HepG2 (cell line): ENCODE measurements around the gene TIMM17A. TPM values are rescaled to one million over a fixed set of nuclear protein-coding genes. Genes with fewer than 3 reads are reported as not detected.

Experiments
- ATAC-seq: fragments of 200-7000 bp; cut with Tn5 transposase; 3 replicates; pipeline ENCODE4 v1.9.1; 2020; ENCODE audit warnings: mild to moderate bottlenecking, moderate library complexity
- BruUV-seq: library from RNA; stranded (reverse); fragments of 400-500 nt; replicated peaks from 2 replicates; lab custom pipeline; 2021; lab: Mats Ljungman, UMichigan
- CTCF ChIA-PET: fragments of 300-600 bp; formaldehyde crosslinking; extraction: SDS; loops from one replicate; lab custom pipeline; 2021; ENCODE audit warnings: low total read pairs, inconsistent platforms, low intra/inter-chr PET ratio; lab: Yijun Ruan, JAX
- POLR2A ChIA-PET: fragments of 350-600 bp; sonication (Branson Sonifier 250); formaldehyde crosslinking; loops from one replicate; lab custom pipeline; 2020; ENCODE audit warnings: antibody characterized with exemption, inconsistent platforms; lab: Yijun Ruan, JAX
- DNase-seq: peaks from one replicate; pipeline ENCODE4 v3.0.0-alpha.2; 2015; ENCODE audit warnings: low spot score
- FAIRE-seq: peaks from 3 replicates; lab custom pipeline; 2011; peaks lifted over from hg19 to GRCh38; lab: Jason Lieb, UNC
- H2AFZ ChIP-seq: one replicate; pipeline ENCODE4 v1.6.1; 2011; ENCODE audit warnings: low read length, inconsistent platforms
- H3K27ac ChIP-seq: fragments of 300-600 bp; 3 replicates; pipeline ENCODE4 v1.8.0; 2011; ENCODE audit warnings: mixed run types, mild to moderate bottlenecking, mixed read lengths, low read length, inconsistent platforms; ENCODE audit not compliant: insufficient read depth; ENCODE audit errors: extremely low read length
- H3K27me3 ChIP-seq, 2 experiments: fragments of 200-600 bp in 1 of 2; 2 replicates in 1 of 2; 3 replicates in 1 of 2; pipeline versions ENCODE4 v1.6.0 to v1.8.0; 2011; ENCODE audit warnings: low read length in 2 of 2, mild to moderate bottlenecking in 2 of 2, moderate library complexity in 2 of 2, inconsistent platforms in 1 of 2; ENCODE audit not compliant: insufficient read depth in 2 of 2, control insufficient read depth in 1 of 2
- H3K36me3 ChIP-seq, 2 experiments: fragments of 200-600 bp in 1 of 2; replicated peaks in 1 of 2; 2 replicates in 1 of 2; 3 replicates in 1 of 2; pipeline versions ENCODE4 v1.5.1 to v1.8.0; 2011; ENCODE audit warnings: low read length in 2 of 2, inconsistent platforms in 1 of 2; ENCODE audit not compliant: insufficient read depth in 2 of 2, control insufficient read depth in 1 of 2
- H3K4me1 ChIP-seq: 2 replicates; pipeline ENCODE4 v1.5.1; 2012; ENCODE audit warnings: low read length, inconsistent platforms; ENCODE audit not compliant: insufficient read depth
- H3K4me2 ChIP-seq: 2 replicates; pipeline ENCODE4 v1.6.0; 2011; ENCODE audit warnings: low read depth, low read length, inconsistent platforms
- H3K4me3 ChIP-seq, 3 experiments: fragments of 200-600 bp in 1 of 3; sonication (generic), shearing (Covaris generic) in 1 of 3; replicated peaks in 1 of 3; 2 replicates each; pipeline ENCODE4 v1.5.1; 2011 to 2016; ENCODE audit warnings: low read length in 3 of 3, inconsistent platforms in 2 of 3, low read depth in 2 of 3, mild to moderate bottlenecking in 2 of 3, control low read depth in 1 of 3, mixed read lengths in 1 of 3; ENCODE audit not compliant: insufficient read depth in 1 of 3
- H3K79me2 ChIP-seq: one replicate; pipeline ENCODE4 v1.6.1; 2011; ENCODE audit warnings: low read length, inconsistent platforms; ENCODE audit not compliant: insufficient read depth
- H3K9ac ChIP-seq: 2 replicates; pipeline ENCODE4 v1.6.0; 2011; ENCODE audit warnings: mild to moderate bottlenecking, low read depth, low read length, inconsistent platforms; ENCODE audit not compliant: insufficient read depth
- H3K9me3 ChIP-seq: 2 replicates; pipeline ENCODE4 v1.5.1; 2012; ENCODE audit warnings: mild to moderate bottlenecking, low read length
- H4K20me1 ChIP-seq: 2 replicates; pipeline ENCODE4 v1.6.0; 2011; ENCODE audit warnings: inconsistent platforms, mild to moderate bottlenecking, low read length, moderate library complexity; ENCODE audit not compliant: insufficient read depth
- EZH2 ChIP-seq: conservative IDR thresholded peaks from 2 replicates; pipeline ENCODE4 v1.6.1; 2012; ENCODE audit warnings: mild to moderate bottlenecking, low read depth, low read length, moderate library complexity
- KDM4B ChIP-seq: sonication (generic); formaldehyde crosslinking; IDR thresholded peaks from 2 replicates; pipeline ENCODE4 v1.4.0; 2020; ENCODE audit warnings: missing genetic modification reagents
- KLF12 ChIP-seq: sonication (generic); formaldehyde crosslinking; IDR thresholded peaks from 2 replicates; pipeline ENCODE4 v1.4.0; 2020; ENCODE audit warnings: missing genetic modification reagents, borderline replicate concordance
- MTA1 ChIP-seq: sonication (generic); formaldehyde crosslinking; IDR thresholded peaks from 2 replicates; pipeline ENCODE4 v1.4.0; 2020; ENCODE audit warnings: missing genetic modification reagents, mild to moderate bottlenecking, borderline replicate concordance
- NFKB2 ChIP-seq: sonication (generic); formaldehyde crosslinking; IDR thresholded peaks from 2 replicates; pipeline ENCODE4 v1.4.0; 2020; ENCODE audit warnings: missing genetic modification reagents, borderline replicate concordance
- NFYC ChIP-seq: IDR thresholded peaks from 2 replicates; pipeline ENCODE4 v1.6.1; 2016; ENCODE audit warnings: missing genetic modification reagents, missing compliant biosample characterization
- NR2F2 ChIP-seq: IDR thresholded peaks from 2 replicates; pipeline ENCODE4 v1.6.1; 2012; ENCODE audit warnings: low read depth, inconsistent platforms, borderline replicate concordance
- RFX3 ChIP-seq: IDR thresholded peaks from 2 replicates; pipeline ENCODE4 v1.6.1; 2016; ENCODE audit warnings: missing biosample characterization, missing genetic modification reagents
- SMYD3 ChIP-seq: sonication (generic); formaldehyde crosslinking; IDR thresholded peaks from 2 replicates; pipeline ENCODE4 v1.8.1; 2023; ENCODE audit warnings: mild to moderate bottlenecking, missing genetic modification reagents
- ZFP41 ChIP-seq: sonication (generic); formaldehyde crosslinking; IDR thresholded peaks from 2 replicates; pipeline ENCODE4 v1.4.0; 2020; ENCODE audit warnings: mild to moderate bottlenecking, missing genetic modification reagents, borderline replicate concordance
- ZNF644 ChIP-seq: IDR thresholded peaks from 2 replicates; pipeline ENCODE4 v1.6.1; 2016; ENCODE audit warnings: low read depth
- ZNF652 ChIP-seq: IDR thresholded peaks from 2 replicates; pipeline ENCODE4 v1.6.1; 2016; ENCODE audit warnings: low read depth, borderline replicate concordance
- ZSCAN9 ChIP-seq: IDR thresholded peaks from 2 replicates; pipeline ENCODE4 v1.6.1; 2016; ENCODE audit warnings: borderline replicate concordance
- WGBS: methylation state at CpG from one replicate; pipeline ENCODE4 v1.1.6; 2017; ENCODE audit warnings: low lambda C conversion rate; 5-methylcytosine and 5-hydroxymethylcytosine counted together
- in situ Hi-C: cut with HindIII; loops from 2 replicates; pipeline ENCODE4 v1.10.0; 2017; ENCODE audit warnings: low pct_unique_long_range_greater_than_20kb; ENCODE audit not compliant: extremely low pct_ligation_motif_present
- intact Hi-C: fragments of 100-400 bp; cut with micrococcal nuclease; formaldehyde crosslinking; loops from one replicate; pipeline ENCODE4 v1.10.0; 2022; ENCODE audit not compliant: unreplicated experiment
- polyA plus RNA-seq, 8 experiments: library from polyadenylated mRNA; depleted of rRNA in 3 of 8; stranded (reverse) in 7 of 8; unstranded in 1 of 8; fragments of >200 nt; fragmentation: Illumina TruSeq in 4 of 8; extraction: Trizol in 4 of 8; gene quantifications; 2 replicates each; pipeline versions ENCODE4 v1.2.1 to v1.2.3, GENCODE V29; 2011 to 2016; ENCODE audit warnings: low read depth in 4 of 8, missing spikeins in 1 of 8, mixed read lengths in 1 of 8; ENCODE audit not compliant: insufficient read depth in 1 of 8
- total RNA-seq, 5 experiments: library from RNA; depleted of rRNA; stranded (reverse); fragments of >200 nt; fragmentation: Illumina TruSeq; extraction: Trizol; gene quantifications; 2 replicates each; pipeline ENCODE4 v1.2.3, GENCODE V29; 2016; ENCODE audit warnings: low read depth in 1 of 5
- TF ChIP-seq, protein P1 (sequence below): sonication (generic); formaldehyde crosslinking; IDR thresholded peaks from 2 replicates; pipeline ENCODE4 v1.5.1; 2020; ENCODE audit warnings: mild to moderate bottlenecking, moderate library complexity, missing genetic modification reagents
- TF ChIP-seq, protein P2 (sequence below): sonication (generic); formaldehyde crosslinking; IDR thresholded peaks from 2 replicates; pipeline ENCODE4 v1.4.0; 2020; ENCODE audit warnings: low read depth, mild to moderate bottlenecking, missing genetic modification reagents
- TF ChIP-seq, protein P3 (sequence below): sonication (generic); formaldehyde crosslinking; IDR thresholded peaks from 2 replicates; pipeline ENCODE4 v1.5.0; 2020; ENCODE audit warnings: missing genetic modification reagents

Gene TIMM17A
- total and polyA plus RNA-seq, 2 of the 13 experiments (the other 11 are each of a cell fraction or from before 2014, with no cell fraction given), result 50.8 to 97.8 TPM

DNA sequence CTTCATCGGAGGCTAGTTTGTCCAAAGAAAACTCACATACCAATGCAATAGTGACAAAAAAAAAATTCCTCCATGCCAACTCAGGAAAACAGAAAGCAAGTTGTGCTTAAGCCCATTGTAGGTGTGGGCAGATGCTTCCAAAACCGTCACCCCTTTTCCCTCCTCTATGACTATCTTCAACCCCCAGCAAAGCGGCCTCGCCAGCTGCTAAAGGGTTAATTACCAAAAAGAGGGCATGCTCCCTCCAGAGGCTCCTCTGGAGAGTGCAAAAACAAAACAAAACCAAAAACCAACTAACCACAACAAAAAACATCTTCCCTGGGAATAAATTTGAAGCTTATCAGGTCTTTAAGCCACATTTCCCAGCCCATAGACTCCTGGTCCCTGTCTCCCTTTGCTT lies 10.1 kb upstream of the TIMM17A start:
- 74% methylated on average over 4 of the region's 4 CpGs for WGBS
- in situ Hi-C loops, result no loop called here
- BruUV-seq, result no TSS peak
- H3K27ac ChIP-seq, result no peak overlapping the region
- no peak for DNase-seq
- peaks cover 1 to 38% of the 10 kb centered on the region in 2 experiments; a peak in 3 of 5 replicates for H3K27me3 ChIP-seq
- no peaks in the 10 kb centered on the region for H4K20me1 ChIP-seq
- no peaks in the 10 kb centered on the region for H3K36me3 ChIP-seq
- CTCF ChIA-PET, result no interaction called here
- no peak overlapping the region for H3K9ac ChIP-seq
- no peak for ATAC-seq
- no peaks in the 10 kb centered on the region for H3K9me3 ChIP-seq
- peaks cover 29% of the 10 kb centered on the region for H3K4me1 ChIP-seq
- TF ChIP-seq ZSCAN9 (no peak), ZNF652 (peak; percentile 90)
- TF ChIP-seq, all 625 proteins: peak for 1
- Histone ChIP-seq H3K79me2 (no peaks in the 10 kb centered on the region), H2AFZ (no peak overlapping the region), H3K4me3 (no peak overlapping the region), H3K4me2 (no peak overlapping the region)
- intact Hi-C loops, result no loop called here
- no peak for FAIRE-seq
- POLR2A ChIA-PET, result interaction anchor here (2.3 kb wide), 1 partner anchor 10 kb away, joined by 12 read pairs; the partner anchor contains the start of gene TIMM17A

DNA sequence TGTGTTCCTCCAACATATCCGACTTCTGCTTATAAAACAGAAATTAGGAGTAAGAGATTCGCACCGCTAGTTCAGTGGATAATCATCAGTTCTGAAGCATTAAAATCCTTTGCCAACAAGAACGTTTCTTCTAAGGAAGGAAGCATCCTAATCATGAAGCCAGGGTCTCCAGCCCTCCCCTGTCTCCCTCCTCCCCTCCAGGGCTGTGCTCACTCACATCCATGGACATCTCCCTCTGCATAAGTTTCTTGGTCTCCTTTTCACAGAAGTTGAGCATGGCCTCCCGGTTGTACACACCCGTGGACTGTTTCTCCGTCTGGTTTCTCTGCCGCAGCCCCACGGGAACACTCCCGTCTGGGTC lies 9.5 kb upstream of the TIMM17A start:
- ChIA-PET CTCF (no interaction called here), POLR2A (interaction anchor here (0.9 to 2.3 kb wide), 2 partner anchors 9 to 64 kb away, joined by 3 to 12 read pairs; partner anchors contain the start of genes ELF3 and TIMM17A)
- H3K9ac ChIP-seq, result no peak overlapping the region; the same call in 1 of the 2 replicates
- H3K79me2 ChIP-seq, result no peaks in the 10 kb centered on the region
- TF ChIP-seq KLF12, result no peak
- TF ChIP-seq MTA1 (CRISPR knock-in tag), result no peak
- TF ChIP-seq NR2F2, result no peak
- TF ChIP-seq ZFP41 (CRISPR knock-in tag), result no peak
- no peak for TF ChIP-seq EZH2
- TF ChIP-seq, protein P1, sequence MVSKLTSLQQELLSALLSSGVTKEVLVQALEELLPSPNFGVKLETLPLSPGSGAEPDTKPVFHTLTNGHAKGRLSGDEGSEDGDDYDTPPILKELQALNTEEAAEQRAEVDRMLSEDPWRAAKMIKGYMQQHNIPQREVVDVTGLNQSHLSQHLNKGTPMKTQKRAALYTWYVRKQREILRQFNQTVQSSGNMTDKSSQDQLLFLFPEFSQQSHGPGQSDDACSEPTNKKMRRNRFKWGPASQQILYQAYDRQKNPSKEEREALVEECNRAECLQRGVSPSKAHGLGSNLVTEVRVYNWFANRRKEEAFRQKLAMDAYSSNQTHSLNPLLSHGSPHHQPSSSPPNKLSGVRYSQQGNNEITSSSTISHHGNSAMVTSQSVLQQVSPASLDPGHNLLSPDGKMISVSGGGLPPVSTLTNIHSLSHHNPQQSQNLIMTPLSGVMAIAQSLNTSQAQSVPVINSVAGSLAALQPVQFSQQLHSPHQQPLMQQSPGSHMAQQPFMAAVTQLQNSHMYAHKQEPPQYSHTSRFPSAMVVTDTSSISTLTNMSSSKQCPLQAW (CRISPR knock-in tag), result no peak
- TF ChIP-seq, protein P2, sequence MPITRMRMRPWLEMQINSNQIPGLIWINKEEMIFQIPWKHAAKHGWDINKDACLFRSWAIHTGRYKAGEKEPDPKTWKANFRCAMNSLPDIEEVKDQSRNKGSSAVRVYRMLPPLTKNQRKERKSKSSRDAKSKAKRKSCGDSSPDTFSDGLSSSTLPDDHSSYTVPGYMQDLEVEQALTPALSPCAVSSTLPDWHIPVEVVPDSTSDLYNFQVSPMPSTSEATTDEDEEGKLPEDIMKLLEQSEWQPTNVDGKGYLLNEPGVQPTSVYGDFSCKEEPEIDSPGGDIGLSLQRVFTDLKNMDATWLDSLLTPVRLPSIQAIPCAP (CRISPR knock-in tag), result no peak
- no peak for TF ChIP-seq KDM4B (CRISPR knock-in tag)
- TF ChIP-seq NFYC, result no peak
- TF ChIP-seq, protein P3, sequence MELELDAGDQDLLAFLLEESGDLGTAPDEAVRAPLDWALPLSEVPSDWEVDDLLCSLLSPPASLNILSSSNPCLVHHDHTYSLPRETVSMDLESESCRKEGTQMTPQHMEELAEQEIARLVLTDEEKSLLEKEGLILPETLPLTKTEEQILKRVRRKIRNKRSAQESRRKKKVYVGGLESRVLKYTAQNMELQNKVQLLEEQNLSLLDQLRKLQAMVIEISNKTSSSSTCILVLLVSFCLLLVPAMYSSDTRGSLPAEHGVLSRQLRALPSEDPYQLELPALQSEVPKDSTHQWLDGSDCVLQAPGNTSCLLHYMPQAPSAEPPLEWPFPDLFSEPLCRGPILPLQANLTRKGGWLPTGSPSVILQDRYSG (CRISPR knock-in tag), result no peak
- no peak for TF ChIP-seq RFX3 (CRISPR knock-in tag)
- TF ChIP-seq SMYD3 (CRISPR knock-in tag), result no peak
- no peak for TF ChIP-seq NFKB2
- no peak for TF ChIP-seq ZNF644 (CRISPR knock-in tag)
- ATAC-seq, result no peak
- no TSS peak for BruUV-seq
- no peaks in the 10 kb centered on the region for H3K36me3 ChIP-seq
- peak overlapping the region; percentile 20 to 63 (median 41); a peak in 4 of 6 replicates for H3K4me3 ChIP-seq
- DNase-seq, result no peak
- intact Hi-C loops, result no loop called here
- H4K20me1 ChIP-seq, result no peaks in the 10 kb centered on the region
- no peak overlapping the region for H2AFZ ChIP-seq
- 24% methylated on average over 10 of the region's 10 CpGs for WGBS
- H3K27me3 ChIP-seq, result peaks cover 1 to 38% of the 10 kb centered on the region in 2 experiments; a peak in 3 of 5 replicates
- H3K27ac ChIP-seq, result no peak overlapping the region
- peaks cover 29% of the 10 kb centered on the region for H3K4me1 ChIP-seq
- in situ Hi-C loops, result no loop called here
- no peaks in the 10 kb centered on the region for H3K9me3 ChIP-seq
- FAIRE-seq, result no peak
- H3K4me2 ChIP-seq, result peak overlapping the region; percentile 87
